GM12892 (cell line): Measurements from ENCODE around the gene RARG.

Source experiments
- DNase-seq: peaks from one replicate; pipeline ENCODE4 v3.0.0; 2011; ENCODE audit not compliant: insufficient read length
- FAIRE-seq: peaks from 2 replicates; lab custom pipeline; 2011; peaks lifted over from hg19 to GRCh38; lab: Jason Lieb, UNC
- POLR2A ChIP-seq: IDR thresholded peaks from 2 replicates; pipeline ENCODE4 v1.6.1; 2011; ENCODE audit warnings: low read depth, low read length, control low read depth
- POLR2AphosphoS5 ChIP-seq: IDR thresholded peaks from 2 replicates; pipeline ENCODE4 v1.6.1; 2011; ENCODE audit warnings: low read depth, low read length, control low read depth
- TAF1 ChIP-seq: IDR thresholded peaks from 2 replicates; pipeline ENCODE4 v1.6.1; 2011; ENCODE audit warnings: low read depth, mild to moderate bottlenecking, control low read depth, low read length, borderline replicate concordance

Gene RARG

GRCh38 chr12:53239643-53240258 lies 7.7 kb upstream of the RARG start:
- DNase-seq (no peak), FAIRE-seq (no peak)
- TF ChIP-seq TAF1 (no peak), POLR2A (no peak), POLR2AphosphoS5 (no peak)

- TF ChIP-seq POLR2AphosphoS5 (no peak), TAF1 (no peak), POLR2A (no peak)
- DNase-seq, result no peak
- FAIRE-seq, result peak; percentile 5
These were observed 4.6 kb upstream of the RARG start for GRCh38 chr12:53236443-53237111.

GRCh38 chr12:53235742-53236442 lies 3.9 kb upstream of the RARG start:
- DNase-seq (no peak), FAIRE-seq (no peak)
- no peak for TF ChIP-seq TAF1
- TF ChIP-seq POLR2A, result no peak
- no peak for TF ChIP-seq POLR2AphosphoS5

GRCh38 chr12:53235164-53235563 lies 3.2 kb upstream of the RARG start:
- DNase-seq (no peak), FAIRE-seq (no peak)
- TF ChIP-seq POLR2AphosphoS5 (no peak), TAF1 (no peak), POLR2A (no peak)

GRCh38 chr12:53234271-53234914 lies 2.4 kb upstream of the RARG start:
- FAIRE-seq (no peak), DNase-seq (no peak)
- TF ChIP-seq POLR2AphosphoS5, result no peak
- TF ChIP-seq TAF1, result no peak
- no peak for TF ChIP-seq POLR2A

GRCh38 chr12:53233671-53234121 lies 1.7 kb upstream of the RARG start:
- no peak for TF ChIP-seq POLR2AphosphoS5
- no peak for TF ChIP-seq POLR2A
- TF ChIP-seq TAF1, result no peak
- DNase-seq, result no peak
- no peak for FAIRE-seq

- FAIRE-seq (peak; percentile 17), DNase-seq (peak; percentile 52)
- TF ChIP-seq TAF1 (no peak), POLR2AphosphoS5 (no peak), POLR2A (no peak)
These were observed 845 bp upstream of the RARG start for GRCh38 chr12:53232646-53233461.

- no peak for FAIRE-seq
These were observed 413 bp downstream of the RARG start for GRCh38 chr12:53231671-53231920.

GRCh38 chr12:53230108-53230845 lies 1.7 kb downstream of the RARG start:
- DNase-seq (no peak), FAIRE-seq (no peak)
- no peak for TF ChIP-seq POLR2A

More at GRCh38 chr12:53231671-53231920, 413 bp downstream of the RARG start:
- TF ChIP-seq POLR2A (no peak), POLR2AphosphoS5 (no peak), TAF1 (no peak)
- DNase-seq, result no peak

GRCh38 chr12:53229454-53229853 lies 2.6 kb downstream of the RARG start:
- no peak for FAIRE-seq
- no peak for DNase-seq
- TF ChIP-seq POLR2AphosphoS5 (no peak), TAF1 (no peak), POLR2A (no peak)

GRCh38 chr12:53227836-53228235 lies 4.2 kb downstream of the RARG start:
- TF ChIP-seq POLR2AphosphoS5 (no peak), POLR2A (no peak), TAF1 (no peak)
- DNase-seq, result no peak
- no peak for FAIRE-seq
